Measurements from ENCODE around the gene PCBP3.
"Not testable (repeated sequence)": the region's sequence is repeated elsewhere in the genome, so short reads cannot be mapped to it uniquely, and the experiment has no call there.

Gene PCBP3

DNA sequence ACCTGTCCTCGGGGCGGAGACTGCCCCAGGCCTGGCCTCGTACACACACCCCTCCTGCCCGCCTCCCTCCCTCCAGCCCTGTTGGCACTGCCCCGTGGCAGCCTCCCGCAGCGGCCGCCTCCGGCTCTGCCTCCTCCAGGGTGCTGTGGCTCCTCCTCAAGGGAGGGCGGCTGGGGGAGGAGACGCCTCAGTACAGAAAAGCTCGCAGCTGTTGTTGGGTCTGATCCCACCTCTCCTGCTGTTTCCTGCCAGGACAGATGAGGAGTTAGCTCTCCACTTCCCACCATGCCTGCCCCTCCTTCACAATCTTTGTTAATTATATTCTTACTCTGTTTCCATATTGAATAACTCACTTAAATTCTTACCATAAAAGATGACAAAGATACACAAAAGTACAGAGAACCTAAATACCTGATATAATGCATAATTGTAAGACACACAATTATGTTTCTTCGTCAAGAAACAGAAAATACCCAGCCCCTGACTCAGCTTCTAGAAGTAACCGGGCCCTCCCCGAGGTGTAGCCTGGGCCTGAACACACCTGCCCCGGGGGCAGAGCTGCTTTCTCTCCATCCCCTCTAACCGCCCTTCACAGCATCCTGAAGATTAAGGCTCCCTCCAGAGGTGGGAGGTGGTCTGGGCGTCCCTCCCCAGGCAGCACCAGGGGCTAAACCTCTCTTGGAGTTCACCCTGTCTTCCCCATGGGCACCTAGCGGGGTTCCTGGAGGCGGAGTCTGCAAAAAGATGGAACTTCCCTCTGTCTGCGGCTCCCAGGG is 307.4 kb downstream of the PCBP3 start:
- DNase-seq = no peak
- Mint-ChIP-seq H3K9me3 (no peaks in the 10 kb centered on the region), H3K27ac (no peak overlapping the region), H3K4me1 (no peaks in the 10 kb centered on the region), H3K27me3 (peaks cover 30% of the 10 kb centered on the region), H3K4me3 (no peak overlapping the region)
- ATAC-seq = no peak

DNA sequence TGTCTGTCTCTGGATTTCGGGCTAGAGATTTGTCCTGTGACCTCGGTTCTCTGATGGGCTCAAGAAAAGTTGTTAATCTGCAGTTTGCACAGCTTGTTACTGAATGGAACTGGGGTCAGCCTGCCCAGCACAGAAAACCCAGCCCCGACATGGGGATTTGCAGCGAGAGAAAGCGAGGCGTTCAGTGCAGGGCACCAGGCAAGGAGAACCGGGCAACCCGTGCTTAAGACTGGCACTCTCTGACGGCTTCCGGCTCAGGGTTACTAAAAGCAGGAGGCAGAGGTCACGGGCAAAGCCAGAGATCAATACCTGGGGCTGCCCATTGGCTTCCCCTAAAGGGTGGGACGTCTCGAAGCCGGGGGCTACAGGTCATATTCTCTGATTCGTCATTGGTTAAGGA is 308.2 kb downstream of the PCBP3 start:
- Mint-ChIP-seq H3K27ac (no peak overlapping the region), H3K27me3 (peaks cover 30% of the 10 kb centered on the region), H3K4me1 (no peaks in the 10 kb centered on the region), H3K9me3 (no peaks in the 10 kb centered on the region), H3K4me3 (no peak overlapping the region)
- no peak for ATAC-seq
- no peak for DNase-seq

DNA sequence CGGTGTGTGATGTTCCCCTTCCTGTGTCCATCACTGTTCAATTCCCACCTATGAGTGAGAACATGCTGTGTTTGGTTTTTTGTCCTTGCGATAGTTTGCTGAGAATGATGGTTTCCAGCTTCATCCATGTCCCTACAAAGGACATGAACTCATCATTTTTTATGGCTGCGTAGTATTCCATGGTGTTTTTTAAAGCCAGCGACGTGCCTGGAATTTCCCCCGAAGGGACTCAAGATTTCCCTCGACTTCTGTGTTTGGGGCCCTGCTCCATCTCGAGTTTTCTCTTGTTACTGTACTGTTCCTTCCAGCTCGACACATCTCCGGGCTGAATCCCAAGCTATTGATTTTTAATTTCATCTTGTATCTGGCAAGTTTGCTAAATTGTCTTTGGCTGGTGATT is 309.0 kb downstream of the PCBP3 start:
- not testable (repeated sequence) for DNase-seq, H3K4me3 Mint-ChIP-seq, H3K4me1 Mint-ChIP-seq, H3K9me3 Mint-ChIP-seq, H3K27ac Mint-ChIP-seq, ATAC-seq
- H3K27me3 Mint-ChIP-seq = peaks cover 32% of the 10 kb centered on the region

DNA sequence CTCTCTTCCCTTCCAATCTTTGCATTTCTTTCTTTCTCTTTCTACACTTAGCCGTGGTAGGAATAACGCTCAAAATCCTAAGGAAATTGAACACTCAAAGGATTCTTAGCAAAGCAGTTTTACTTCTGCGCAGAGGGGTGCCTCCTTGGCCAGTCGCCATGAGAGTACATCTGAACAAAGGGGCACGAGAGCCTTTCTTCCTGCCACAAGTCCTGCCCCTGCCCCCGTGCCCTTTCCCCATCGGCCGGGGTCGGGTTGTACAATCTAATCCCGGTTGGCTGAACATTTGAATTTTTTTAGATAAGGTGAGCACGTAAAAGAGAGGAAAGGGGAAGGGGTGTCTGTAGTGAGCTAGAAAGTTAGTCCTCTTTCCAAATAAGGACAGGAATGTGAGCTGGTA is 309.4 kb downstream of the PCBP3 start:
- H3K27me3 Mint-ChIP-seq = peaks cover 36% of the 10 kb centered on the region
- ATAC-seq (no peak), DNase-seq (no peak)
- no peaks in the 10 kb centered on the region for H3K9me3 Mint-ChIP-seq
- no peak overlapping the region for H3K27ac Mint-ChIP-seq
- H3K4me1 Mint-ChIP-seq = peaks cover 1% of the 10 kb centered on the region
- no peak overlapping the region for H3K4me3 Mint-ChIP-seq

DNA sequence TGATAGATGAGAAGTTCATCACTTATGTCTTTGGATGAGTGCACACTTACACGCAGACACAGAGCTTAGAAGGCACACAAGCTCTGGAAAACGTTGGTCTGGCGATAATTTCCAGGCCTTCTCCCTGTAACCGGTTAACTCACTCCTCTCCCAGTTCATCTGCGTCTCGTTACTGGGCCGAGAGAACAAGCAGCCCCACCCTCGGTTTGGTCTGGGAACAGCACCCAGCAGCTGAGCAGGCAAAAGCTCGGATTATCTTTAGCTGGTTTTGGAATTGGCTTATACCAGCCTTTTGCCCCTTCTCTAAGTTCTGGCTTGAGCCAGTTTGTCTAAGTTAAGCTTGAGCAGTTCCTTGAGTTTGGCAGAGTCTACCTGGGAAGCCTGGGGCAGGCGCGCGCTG is 310.7 kb downstream of the PCBP3 start:
- Mint-ChIP-seq H3K4me3 (no peak overlapping the region), H3K27me3 (peaks cover 39% of the 10 kb centered on the region), H3K9me3 (no peaks in the 10 kb centered on the region), H3K27ac (no peak overlapping the region), H3K4me1 (peaks cover 4% of the 10 kb centered on the region)
- ATAC-seq = no peak
- no peak for DNase-seq

DNA sequence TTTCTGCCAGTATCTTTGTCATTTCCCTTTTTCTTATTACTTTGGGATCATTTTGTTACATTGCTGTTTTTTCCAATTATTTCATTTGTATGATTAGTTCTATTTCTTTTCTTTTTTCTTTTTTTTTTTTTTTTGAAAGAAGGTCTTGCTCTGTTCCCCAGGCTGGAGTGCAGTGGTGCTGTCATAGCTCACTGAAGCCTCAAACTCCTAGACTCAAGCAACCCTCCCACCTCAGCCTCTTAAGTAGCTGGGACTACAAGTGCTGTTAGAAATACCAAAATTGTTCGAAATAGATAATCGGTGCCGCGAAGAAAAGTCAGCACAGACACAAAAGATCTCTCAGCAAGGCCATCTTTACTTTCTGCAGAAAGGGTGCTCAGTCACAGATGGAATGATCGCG is 311.4 kb downstream of the PCBP3 start:
- H3K9me3 Mint-ChIP-seq = no peaks in the 10 kb centered on the region
- no peak for ATAC-seq
- DNase-seq = no peak
- H3K4me1 Mint-ChIP-seq = peaks cover 4% of the 10 kb centered on the region
- no peak overlapping the region for H3K27ac Mint-ChIP-seq
- peaks cover 42% of the 10 kb centered on the region for H3K27me3 Mint-ChIP-seq
- no peak overlapping the region for H3K4me3 Mint-ChIP-seq

DNA sequence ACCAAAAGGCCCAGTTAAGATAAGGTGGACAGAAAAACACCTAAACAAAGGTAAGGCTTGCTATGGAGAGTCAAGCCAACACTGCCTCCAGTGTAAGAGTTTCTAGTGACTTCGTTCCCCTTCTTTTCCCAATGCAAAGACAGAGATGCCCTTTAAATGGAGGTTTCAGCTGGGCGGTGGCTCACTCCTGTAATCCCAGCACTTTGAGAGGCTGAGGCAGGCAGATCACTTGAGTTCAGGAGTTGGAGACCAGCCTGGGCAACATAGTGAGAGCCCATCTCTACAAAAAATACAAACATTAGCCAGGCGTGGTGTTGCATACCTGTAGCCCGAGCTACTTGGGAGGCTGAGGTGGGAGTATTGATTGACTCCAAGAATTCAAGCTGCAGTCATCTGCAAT is 314.0 kb downstream of the PCBP3 start:
- Mint-ChIP-seq H3K27me3 (peaks cover 43% of the 10 kb centered on the region), H3K27ac (no peak overlapping the region), H3K9me3 (peaks cover 13 to 22% of the 10 kb centered on the region in 2 donors), H3K4me1 (peaks cover 4% of the 10 kb centered on the region), H3K4me3 (no peak overlapping the region)
- DNase-seq = no peak
- ATAC-seq = no peak

DNA sequence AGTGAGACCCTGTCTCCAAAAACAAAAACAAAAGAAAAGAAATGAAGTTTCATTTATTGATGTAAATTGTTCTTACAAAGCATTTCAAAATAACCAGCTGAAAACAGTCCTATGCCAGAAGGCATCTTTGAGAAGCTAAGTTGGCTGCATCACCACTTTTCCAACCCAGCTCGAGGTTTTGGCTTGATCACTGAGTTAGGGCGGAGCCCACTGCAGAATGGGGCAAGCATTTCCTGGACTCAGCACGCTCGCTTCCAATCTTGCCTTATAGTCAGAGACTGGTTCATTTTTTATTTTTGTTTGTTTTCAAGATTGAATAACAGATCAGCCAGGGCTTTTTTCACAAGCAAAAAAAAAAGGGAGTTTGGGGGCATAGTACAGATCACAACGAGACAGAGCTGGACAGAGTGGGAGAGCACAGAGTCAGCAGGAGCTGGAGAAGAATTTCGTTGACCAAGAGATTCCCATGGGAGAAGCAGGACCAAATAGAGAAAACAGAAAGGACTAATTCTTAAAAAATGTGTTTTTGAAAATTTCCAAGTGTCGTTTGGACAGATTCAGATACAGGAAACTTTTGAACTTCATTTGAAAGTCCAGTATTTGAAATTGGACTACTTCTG is 314.6 kb downstream of the PCBP3 start:
- ATAC-seq (no peak), DNase-seq (no peak)
- Mint-ChIP-seq H3K4me3 (no peak overlapping the region), H3K9me3 (peaks cover 13 to 22% of the 10 kb centered on the region in 2 donors), H3K4me1 (peaks cover 4% of the 10 kb centered on the region), H3K27me3 (peaks cover 49% of the 10 kb centered on the region), H3K27ac (no peak overlapping the region)

DNA sequence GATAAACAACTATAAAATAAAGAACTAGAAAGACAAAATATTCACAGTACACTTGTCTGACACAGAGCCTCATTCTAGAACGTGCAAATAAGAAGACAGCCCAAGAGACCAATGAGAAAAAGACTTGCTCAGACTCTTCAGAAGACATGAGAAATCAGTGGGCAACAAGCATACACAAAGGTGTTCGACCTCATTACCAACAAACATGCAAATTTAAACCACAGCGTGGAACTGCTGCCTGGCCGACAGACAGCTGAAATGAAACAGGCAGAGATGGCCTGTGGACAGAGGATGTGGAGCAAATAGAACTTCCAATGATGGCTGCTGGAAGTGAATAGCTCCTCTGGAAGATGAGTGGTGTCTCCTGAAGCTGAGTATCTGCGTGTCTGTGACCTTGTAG is 315.7 kb downstream of the PCBP3 start:
- no peak for ATAC-seq

DNA sequence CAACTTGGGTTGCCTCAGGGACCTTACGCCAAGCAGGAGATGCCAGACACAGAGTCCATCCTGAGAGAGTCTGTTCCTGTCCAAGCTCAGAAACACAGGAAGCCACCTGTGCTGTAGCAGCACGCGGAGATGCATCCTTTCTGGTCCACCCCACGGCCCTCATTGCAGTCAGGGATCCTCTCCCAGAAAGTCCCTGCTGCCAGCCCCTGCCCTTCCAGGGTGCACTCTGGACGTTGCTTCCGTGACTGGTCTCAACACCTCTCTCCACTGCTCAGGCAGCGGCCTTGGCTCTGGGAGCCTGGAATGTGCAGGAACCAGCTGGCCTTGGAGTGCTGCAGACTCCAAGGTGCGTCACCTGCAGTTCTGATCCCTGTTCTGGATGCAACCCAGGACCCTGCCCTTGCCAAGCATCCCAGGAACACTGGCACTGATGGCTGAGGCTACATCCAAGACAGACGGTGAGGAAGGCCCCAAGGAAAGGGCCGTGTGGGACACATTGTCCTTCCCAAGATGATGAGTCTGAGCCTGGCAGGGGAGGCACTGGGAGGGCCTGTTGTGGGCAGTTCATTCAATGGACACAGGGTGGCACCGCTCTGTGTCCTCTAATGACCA is 316.4 kb downstream of the PCBP3 start:
- Mint-ChIP-seq H3K27me3 (peaks cover 49% of the 10 kb centered on the region), H3K4me3 (no peak overlapping the region), H3K4me1 (peaks cover 4% of the 10 kb centered on the region)

More for the DNA sequence above, 315.7 kb downstream of the PCBP3 start:
- Mint-ChIP-seq H3K4me3 (no peak overlapping the region), H3K27ac (peak overlapping the region in 1 of 2 donors; percentile 38), H3K9me3 (peaks cover 13 to 30% of the 10 kb centered on the region in 2 donors), H3K4me1 (peaks cover 4% of the 10 kb centered on the region), H3K27me3 (peaks cover 49% of the 10 kb centered on the region)
- DNase-seq = no peak

DNA sequence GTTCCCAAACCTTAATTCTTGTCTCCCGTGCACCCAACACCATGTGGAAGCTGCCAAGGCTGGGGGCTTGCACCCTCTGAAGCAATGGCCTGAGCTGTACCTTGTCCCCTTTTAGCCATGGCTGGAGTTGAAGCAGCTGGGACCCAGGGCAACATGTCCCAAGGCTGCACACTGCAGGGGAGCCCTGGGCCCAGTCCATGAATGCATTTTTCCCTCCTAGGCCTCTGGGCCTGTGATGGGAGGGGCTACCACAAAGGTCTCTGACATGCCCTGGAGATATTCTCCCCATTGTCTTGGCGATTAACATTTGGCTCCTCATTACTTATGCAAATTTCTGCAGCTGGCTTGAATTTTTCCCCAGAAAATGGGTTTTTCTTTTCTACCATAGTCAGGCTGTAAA is 317.9 kb downstream of the PCBP3 start:
- DNase-seq, H3K4me1 Mint-ChIP-seq, H3K27ac Mint-ChIP-seq, H3K4me3 Mint-ChIP-seq, ATAC-seq: not testable (repeated sequence)
- peaks cover 49% of the 10 kb centered on the region for H3K27me3 Mint-ChIP-seq
- peaks cover 13 to 42% of the 10 kb centered on the region in 2 donors for H3K9me3 Mint-ChIP-seq

More for the DNA sequence above, 316.4 kb downstream of the PCBP3 start:
- Mint-ChIP-seq H3K27ac (no peak overlapping the region), H3K9me3 (peaks cover 13 to 33% of the 10 kb centered on the region in 2 donors)
- DNase-seq (no peak), ATAC-seq (no peak)

DNA sequence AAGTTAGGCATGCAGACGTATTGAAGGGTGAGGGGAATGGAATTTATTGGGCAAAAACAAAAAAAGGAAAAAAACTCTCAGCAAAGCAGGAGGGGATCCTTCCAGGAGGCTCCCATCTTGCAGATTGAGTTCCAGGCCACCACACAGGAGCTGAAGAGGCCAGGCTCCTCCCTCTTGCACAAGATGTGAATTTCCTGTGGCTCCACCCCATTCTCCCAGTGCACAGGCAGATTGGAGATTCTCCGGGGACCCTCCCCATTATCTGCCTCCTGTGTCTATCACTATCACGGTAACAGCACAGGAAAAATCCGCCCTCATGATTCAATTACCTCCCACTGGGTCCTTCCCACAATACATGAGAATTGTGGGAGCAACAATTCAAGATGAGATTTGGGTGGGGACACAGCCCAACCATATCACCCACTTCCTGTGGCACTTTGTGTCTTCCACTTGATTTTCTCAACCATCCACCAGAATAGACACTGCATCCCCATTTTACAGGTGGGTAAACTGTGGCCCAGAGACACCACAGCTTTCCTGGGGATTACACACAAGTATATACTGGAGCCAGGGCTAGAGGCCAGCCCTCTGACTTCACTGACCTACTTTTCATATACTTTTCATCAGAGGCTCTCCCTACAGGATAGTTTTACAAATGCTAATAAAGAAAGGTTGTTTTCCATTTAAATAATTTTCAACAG is 319.2 kb downstream of the PCBP3 start:
- H3K9me3 Mint-ChIP-seq = peaks cover 13 to 42% of the 10 kb centered on the region in 2 donors
- peaks cover 45% of the 10 kb centered on the region for H3K27me3 Mint-ChIP-seq
- H3K4me1 Mint-ChIP-seq = peaks cover 4% of the 10 kb centered on the region
- DNase-seq = no peak
- H3K4me3 Mint-ChIP-seq = no peak overlapping the region
- no peak overlapping the region for H3K27ac Mint-ChIP-seq
- no peak for ATAC-seq

DNA sequence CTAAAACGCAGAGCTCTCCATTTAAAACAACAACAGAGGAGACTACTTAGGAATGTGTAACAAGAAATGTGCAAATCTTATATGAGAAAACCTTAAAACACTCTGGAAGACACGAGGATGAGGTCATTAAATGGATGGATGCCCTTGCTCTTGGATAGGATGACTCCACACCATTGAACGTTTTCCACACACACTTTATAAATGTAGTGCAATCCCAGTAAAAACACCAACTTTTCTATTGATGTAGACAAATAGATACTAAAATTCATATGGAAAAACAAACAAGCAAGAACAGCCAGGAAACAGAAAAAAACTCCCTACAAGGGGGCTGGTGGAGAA is 319.7 kb downstream of the PCBP3 start:
- peaks cover 13 to 42% of the 10 kb centered on the region in 2 donors for H3K9me3 Mint-ChIP-seq
- ATAC-seq = no peak
- peaks cover under 1% of the 10 kb centered on the region for H3K4me1 Mint-ChIP-seq
- no peak overlapping the region for H3K27ac Mint-ChIP-seq
- peaks cover 40% of the 10 kb centered on the region for H3K27me3 Mint-ChIP-seq
- DNase-seq = no peak
- H3K4me3 Mint-ChIP-seq = no peak overlapping the region

DNA sequence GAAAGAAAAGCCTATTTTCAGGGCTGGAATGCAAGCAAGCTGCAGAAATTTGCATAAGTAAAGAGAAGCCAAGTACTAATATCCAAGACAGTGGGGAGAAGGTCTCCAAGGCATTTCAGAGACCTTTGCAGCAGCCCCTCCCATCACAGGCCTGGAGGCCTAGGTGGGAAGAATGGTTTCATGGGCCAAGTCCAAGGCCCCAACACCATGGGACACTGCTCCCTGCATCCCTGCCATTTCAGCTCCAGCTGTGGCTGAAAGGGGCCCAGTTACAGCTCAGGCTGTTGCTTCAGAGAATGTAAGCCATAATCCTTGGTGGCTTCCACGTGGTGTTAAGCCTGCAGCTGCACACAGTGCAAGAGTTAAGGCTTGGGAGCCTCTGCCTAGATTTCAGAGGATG is 321.1 kb downstream of the PCBP3 start:
- no peak for ATAC-seq

DNA sequence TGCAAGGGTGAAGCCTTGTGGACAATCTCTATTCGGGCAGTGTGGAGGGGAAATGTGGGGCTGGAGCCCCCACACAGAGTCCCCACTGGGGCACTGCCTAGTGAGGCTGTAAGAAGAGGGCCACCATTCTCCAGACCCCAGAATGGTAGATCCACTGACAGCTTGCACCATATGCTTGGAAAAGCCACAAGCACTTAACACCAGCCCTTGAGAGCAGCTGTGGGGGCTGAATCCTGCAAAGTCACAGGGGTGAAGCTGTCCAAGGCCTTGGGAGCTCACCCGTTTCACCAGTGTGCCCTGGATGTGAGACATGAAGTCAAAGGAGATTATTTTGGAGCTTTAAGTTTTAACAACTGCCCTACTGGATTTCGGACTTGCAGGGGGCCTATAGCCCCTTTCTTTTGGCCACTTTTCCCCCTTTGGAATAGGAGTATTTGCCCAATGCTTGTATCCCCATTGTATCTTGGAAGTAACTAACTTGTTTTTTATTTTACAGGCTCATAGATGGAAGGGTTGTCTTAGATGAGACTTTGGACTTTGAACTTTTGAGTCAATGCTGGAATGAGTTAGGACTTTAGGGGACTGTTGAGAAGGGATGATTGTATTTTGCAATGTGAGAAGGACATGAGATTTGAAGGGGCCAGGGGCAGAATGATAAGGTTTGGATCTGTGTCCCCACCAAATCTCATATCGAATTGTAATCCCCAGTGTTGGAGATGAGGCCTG is 321.7 kb downstream of the PCBP3 start:
- ATAC-seq (no peak), DNase-seq (no peak)
- H3K4me3 Mint-ChIP-seq = no peak overlapping the region
- peaks cover 26% of the 10 kb centered on the region for H3K27me3 Mint-ChIP-seq
- H3K4me1 Mint-ChIP-seq = no peaks in the 10 kb centered on the region
- H3K27ac Mint-ChIP-seq = no peak overlapping the region
- H3K9me3 Mint-ChIP-seq = peaks cover 13 to 42% of the 10 kb centered on the region in 2 donors

More for the DNA sequence above, 321.1 kb downstream of the PCBP3 start:
- no peak overlapping the region for H3K4me3 Mint-ChIP-seq
- H3K27me3 Mint-ChIP-seq = peaks cover 26% of the 10 kb centered on the region
- peaks cover 13 to 42% of the 10 kb centered on the region in 2 donors for H3K9me3 Mint-ChIP-seq
- no peak for DNase-seq
- H3K27ac Mint-ChIP-seq = no peak overlapping the region
- H3K4me1 Mint-ChIP-seq = no peaks in the 10 kb centered on the region

All from stimulated activated naive CD8-positive, alpha-beta T cell treated with anti-CD3 and anti-CD28 coated beads, Interleukin-15, amount 100 ng/mL, for 72 hours (primary cell).